NCI-H526 (cell line): Measurements from ENCODE around the gene BLM.

Experiments used
- DNase-seq, 2 experiments: peaks; one replicate each; lab custom pipeline; 2025; lab: John Stamatoyannopoulos, UW

The BLM gene

DNA sequence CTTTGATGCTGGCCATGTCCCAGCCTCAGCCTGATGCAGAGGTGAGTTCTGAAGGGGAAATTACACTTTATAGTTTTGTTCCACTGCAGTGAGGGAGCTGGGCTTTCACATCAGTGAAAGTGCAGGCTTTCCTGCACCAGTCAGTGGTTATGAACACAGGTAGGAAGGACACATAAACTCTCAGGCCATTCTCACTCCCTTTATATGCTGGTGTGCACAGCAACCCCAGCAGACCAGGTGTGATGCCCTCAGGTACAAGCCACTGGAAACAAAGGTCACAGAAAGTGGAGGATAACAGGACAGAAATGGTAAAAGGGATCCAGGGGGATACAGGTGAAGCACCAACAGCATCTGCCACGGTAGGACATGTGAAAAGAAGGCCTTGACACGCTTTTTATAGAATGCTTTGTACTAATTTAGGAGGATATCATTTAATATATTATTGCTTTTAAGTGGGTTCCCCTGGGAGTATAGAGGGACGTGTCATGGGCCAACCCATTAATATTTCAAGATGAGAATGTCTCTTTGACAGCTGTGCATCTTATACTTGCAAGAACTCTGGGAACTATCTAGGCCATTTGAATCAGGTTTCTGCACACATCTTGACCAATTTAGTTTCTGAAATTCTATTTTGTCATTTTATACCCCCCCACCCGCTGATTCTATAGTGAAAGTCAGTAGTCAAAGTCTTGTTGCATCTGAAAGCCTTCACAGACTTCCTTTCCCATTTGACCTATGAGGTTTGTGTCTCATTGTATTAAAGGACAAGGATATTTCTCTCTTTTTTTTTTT is 25.0 kb upstream of the BLM start:
- no peak for DNase-seq

DNA sequence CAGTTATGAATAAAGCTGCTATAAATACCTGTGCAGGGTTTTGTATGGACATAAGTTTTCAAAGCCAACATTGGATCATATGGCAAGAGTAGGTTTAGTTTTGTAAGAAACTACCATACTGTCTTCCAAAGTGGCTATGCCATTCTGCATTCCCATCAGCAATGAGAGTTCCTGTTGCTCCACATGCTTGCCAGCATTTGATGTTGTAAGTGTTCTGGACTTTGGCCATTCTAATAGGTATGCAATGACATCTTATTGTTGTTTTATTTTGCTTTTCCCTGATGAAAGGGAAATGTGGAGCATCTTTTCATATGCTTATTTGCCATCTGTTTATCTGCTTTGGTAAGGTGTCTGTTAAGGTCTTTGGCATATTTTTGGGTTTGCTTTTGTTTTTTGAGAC is 22.2 kb upstream of the BLM start:
- no peak for DNase-seq

DNA sequence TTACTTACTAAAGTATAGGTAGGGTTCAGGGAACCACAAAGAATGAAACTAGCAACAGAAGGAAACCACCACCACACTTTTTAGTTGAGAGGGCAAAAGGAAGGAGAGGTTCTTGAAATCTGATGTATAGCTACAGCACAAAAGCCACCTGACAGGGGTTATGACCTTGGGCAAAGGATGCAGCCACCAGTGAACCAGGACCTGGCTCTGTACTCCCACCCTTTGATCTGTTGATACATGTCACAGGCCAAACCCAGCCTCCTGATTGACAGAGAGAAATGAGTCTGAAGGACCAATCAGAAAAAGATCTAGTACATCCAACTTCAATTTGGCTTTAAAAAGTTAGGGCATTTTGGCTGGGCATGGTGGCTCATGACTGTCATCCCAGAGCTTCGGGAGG is 20.0 kb upstream of the BLM start:
- DNase-seq = no peak

DNA sequence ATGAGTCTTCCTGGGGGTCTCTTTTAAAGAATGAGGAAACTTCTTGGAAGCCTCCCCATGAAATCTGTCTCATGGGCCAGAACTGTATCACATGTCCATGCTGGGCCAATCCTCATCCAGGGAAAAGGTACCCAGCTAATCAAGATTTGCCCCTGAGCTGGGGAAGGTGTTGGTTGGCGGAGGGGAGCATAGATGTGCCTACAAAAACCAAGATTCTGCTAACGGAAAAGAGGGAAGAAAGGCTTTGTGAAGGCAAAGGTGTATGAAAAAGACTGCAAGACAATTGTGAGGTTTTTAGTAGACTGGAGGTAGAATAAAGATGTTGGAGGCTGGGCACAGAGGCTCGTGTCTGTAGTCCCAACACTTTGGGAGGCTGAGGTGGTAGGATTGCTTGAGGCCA is 18.5 kb upstream of the BLM start:
- no peak for DNase-seq

DNA sequence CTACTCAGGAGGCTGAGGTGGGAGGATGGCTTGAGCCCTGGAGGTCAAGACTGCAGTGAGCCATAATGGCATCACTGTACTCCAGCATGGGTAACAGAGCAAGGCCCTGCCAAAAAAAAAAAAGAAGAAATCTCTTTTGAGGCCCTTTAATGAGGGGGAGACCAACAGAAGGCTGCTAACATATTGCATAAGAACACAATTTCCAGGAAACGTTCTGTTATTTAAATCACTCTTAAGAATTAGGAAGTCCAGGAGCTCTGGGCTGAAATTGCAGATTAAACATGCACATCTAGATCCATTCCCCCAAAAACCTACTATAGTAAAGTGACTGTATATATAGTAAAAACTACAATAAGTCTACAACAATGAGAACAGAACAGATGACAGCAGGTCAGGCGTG is 16.1 kb upstream of the BLM start:
- no peak for DNase-seq

DNA sequence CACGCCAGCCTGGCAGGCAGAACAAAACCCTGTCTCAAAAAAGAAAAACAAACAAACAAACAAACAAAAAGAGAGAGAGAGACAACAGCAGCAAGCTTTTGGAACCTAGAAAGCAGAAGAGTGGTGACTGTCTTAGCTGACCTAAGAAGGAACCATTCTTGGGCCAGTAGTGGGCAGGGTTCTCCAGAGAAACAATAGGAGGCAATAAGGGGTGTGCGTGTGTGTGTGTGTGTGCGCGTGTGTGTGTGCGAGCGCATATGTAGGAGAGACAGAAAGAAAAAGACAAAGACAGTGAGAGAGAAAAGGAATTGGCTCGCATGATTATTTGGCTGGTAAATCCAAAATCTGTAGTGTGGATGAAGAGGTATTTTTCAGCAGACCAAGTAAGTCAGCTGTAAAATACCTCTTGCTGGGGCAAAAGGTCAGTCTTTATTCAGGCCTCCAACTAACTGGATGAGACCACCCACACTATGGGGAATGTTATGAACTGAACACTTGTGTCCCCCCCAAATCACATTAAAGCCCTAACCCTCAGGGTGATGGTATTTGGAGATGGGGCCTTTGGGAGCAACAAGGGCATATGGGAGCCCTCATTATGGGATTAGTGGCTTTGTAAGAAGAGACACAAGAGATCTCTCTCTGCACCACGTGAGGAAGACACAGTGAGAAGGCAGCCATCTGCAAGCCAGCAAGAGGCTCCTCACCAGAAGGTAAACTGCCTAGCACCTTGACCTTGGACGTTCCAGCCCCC is 15.1 kb upstream of the BLM start:
- no peak for DNase-seq

DNA sequence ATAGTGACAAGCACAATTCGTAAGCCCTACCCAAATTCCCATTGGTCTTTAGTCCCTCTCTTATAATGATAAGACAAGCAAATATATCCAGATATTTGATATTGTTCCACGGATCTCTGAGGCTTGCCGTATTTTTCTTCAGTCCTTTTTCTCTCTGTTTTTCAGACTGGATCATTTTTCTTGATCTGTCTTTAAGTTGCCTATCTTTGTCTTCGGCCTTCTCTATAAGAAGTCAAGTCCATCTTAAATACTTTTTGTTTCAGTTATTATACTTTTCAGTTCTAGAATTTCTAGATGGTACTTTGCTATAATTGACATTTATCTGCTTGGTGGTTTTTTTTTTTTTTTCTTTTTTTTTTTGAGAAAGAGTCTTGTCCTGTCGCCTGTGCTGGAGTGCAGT is 13.7 kb upstream of the BLM start:
- DNase-seq = no peak

DNA sequence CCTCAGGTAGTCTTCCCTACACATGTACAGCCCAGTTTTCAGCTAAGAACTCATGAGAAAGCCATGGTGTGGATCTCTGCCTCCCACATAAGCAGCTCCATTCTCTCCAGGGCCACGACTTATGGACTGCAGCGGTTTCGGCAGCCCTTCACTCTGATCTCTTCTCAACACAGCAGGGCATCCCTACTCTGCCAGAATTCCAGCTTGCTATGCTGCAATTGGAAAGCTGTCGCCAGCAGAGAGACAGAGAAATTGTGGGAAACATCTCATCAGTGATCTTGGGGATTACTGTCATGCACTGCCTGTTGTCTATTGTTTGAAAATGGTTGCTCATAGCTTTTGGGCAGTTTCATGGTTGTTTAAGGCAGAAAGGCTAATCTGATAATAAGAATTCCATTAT is 11.9 kb upstream of the BLM start:
- DNase-seq = no peak

DNA sequence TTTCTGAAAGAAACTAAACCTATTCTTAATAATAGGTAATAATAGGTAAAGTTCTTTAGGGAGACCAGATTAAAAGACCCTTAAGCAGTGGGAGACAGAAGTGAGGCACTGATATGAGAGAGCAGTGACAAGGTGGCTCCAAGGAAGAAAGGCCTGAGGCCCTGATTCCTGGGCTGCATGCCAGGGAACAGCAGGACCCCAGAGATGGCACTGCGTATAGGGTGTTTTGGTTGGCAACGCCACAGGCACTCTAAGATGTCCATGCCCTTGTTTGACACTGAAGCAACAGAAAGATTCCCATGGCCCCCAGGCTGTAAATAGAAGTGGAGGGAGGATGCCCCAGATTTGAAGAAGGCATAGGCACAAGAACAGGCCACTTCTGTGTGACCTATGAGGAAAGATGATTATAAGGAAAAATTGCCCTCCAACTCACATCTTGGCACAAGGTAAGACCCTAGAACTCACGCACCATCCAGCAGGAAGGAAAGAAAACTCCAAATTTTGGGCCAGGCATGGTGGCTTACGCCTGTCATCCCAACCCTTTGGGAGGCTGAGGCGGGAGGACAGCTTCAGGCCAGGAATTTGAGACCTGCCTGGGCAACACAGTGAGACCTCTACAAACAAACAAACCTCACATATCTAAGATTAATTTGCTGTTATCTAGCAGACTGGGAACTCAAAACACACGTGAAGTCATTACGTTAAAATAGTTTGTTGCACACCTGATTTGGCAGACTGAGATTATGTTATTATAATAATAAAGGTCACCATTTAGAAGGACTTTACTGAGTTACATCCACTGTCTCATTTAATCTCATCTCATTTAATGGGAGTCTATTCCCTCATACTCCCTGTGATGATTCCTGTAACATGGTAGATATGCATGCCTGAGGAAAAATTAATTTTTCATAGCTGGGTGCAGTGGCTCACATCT is 10.5 kb upstream of the BLM start:
- no peak for DNase-seq

DNA sequence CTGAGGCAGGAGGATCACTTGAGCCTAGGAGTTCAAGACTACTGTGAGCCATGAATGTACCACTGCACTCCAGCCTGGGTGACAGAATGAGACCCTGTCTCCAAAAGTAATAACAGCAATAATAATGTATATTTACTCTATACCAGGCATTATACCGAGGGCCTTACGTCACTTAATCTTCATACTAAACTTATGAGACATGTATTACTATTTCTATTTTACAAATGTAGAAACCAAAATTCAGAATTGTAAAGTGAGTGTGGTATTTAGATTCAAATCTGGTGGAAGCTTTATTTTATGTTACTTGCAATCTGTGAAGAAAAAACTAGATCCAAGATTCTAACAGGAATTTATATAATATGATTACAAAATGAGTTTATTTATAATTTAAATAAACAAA is 9.7 kb upstream of the BLM start:
- DNase-seq = no peak

DNA sequence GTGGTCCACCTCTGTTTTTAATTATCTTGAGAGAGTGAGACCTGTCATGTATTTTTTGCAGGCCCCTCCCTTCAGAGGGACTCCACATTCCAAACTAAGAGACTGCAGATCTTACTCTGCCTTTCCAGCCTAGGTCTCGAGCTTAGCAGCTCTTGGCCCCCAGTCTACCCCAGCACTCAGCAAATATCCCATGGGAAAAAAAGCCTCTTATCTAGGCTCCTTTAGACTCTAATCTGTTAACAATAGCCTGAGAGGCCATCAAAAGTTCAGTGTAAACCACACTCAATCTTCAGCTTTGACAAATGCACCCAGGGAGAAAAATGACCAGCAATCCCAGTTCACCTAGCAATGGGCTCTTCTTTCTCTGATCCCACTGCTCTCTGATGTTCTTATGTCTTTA is 8.6 kb upstream of the BLM start:
- DNase-seq = no peak

DNA sequence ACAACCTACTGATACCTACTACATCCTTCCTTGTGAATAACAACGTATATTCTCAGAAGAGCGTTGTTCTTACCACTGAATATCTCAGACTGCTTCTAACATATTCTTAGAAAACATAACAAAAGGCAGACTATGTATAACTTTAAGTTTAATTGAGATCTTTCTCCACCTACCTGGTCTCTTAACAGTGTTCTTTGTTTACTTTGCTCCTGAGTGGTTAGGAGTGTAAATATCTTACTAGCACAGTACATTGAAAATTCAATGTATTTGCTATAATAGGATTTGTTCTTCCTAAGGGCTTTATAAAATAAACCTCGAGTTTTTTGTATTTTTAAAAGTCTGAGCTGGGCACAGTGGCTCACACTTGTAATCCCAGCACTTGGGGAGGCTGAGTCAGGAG is 7.9 kb upstream of the BLM start:
- DNase-seq = no peak

DNA sequence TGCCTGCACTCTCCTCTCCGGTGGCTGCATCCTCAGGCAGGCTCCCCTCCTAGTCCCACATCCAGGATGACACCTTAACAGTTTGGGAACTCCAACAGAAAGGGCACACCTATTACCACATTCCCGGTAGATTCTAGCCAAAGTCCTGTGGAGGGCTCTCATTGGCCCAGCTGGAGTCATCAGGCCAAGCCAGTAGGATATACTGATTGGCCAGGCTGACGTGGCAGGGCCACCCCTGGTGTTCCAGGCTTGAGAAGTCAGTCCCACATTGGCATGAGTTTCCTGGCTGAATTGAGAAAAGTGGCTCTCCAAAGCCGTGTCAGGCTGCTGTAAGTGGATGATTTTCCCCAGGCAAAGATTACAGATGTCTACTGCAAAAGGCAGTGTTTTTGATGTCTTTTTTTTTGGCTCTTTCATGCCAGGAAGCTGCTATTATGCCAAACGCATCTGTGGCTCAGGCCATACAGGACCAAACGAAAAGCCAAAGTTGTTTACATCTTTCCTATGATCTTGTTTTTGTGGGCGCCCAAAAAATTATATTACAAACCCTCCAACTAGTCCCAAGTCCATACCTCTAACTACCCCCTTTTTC is 6.6 kb upstream of the BLM start:
- peak in 1 of 2 experiments; percentile 24 for DNase-seq

DNA sequence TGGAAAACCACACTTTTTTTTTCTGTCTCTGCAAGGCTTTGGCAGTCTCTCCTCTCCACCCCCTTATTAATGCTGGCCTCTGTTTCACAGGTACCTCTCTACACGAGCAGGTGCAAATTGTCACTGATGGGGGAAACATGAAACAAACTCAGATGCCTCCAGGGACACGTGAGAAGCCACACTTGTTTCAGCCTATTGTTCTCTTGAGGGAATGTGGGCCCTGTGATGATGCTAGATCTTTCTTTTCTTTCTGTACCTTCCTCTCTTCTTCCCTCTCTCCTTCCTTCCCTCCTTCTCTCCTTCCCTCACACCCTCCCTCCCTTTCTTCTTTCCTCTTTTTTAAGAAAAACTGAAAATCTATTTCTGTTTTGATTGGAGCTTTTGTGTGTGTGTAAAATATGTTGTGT is 5.7 kb upstream of the BLM start:
- peak; percentile 95 to 96 for DNase-seq

DNA sequence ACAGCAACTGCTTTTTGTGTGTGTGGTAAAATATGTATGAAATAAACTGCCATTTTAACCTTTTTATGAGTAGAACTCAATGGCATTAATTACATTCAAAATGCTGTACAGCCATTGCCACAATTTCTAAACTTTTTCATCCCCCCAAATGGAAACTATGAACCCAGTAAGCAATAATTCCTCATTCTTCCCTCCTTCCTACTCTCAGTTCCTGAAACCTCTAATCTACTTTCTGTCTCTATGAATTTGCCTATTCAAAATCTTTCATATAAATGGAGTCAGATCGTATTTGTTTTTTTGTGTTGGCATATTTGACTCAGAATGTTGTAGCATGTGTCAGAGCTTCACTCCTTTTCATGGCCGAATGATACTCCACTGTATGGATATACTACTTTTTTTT is 5.3 kb upstream of the BLM start:
- DNase-seq = peak; percentile 87 to 88

DNA sequence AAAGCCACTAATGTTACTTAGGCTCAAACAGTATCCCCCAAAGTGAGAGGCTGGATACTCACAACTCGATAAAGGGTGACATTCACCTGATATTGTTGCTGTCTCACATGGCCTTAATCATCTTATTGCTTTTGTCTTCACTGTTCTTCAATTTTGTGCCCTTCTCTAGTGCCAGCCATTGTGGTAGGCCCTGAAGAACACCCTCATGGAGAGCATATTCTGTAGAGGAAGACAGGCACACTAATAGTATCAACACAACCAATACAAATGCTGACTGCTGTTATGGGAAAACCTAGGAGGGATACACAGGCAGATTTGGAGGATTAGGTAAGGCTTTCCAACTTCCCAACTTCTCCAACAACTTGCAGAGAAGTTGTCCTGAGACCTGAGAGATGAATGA is 4.1 kb upstream of the BLM start:
- DNase-seq = no peak

DNA sequence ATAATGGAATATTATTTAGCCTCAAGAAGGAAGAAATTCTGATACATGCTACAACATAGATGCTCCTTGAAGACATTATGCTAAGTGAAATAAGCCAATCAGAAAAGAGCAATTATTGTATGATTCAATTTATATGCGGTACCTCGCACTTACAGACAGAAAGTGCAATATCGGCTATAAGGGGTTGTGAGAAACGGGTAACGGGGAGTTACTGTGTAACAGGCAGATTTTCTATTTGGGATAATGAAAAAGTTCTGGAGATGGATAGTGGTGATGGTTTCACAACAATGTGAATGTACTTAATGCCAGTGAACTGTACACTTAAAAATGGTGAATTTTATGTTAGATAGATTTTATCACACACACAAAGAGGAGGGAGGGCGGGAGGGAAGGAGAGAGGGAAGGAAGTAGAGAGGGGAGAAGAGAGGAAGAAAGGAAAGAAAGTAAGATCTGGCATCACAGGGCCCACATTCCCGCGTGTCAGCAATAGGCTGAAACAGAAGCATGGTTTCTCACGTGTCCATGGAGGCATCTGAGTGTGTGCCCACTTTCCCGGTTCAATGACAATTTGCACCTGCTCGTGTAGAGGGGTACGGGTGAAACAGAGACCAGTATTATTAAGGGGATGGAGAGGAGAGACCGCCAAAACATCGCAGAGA is 700 bp upstream of the BLM start:
- DNase-seq = peak; percentile 15 to 36

DNA sequence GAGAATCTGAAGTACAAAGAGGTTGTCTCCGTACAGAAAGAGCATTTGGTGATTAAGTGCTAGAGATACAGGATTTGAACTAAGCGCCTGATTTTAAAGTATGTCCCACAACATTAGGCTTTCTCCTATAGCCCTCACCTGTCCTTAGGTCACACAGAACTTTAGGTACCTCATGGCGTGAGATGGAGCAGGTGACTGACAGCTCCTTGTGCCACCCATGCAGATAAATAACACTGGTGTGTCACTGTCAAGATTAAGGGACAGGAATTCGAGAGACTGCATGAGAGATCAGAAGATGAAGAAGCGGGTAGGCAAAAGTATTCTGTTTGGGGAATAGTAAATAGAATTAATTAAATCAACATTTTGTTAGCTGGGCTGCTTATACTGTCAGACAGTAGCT is 1.1 kb downstream of the BLM start:
- no peak for DNase-seq

DNA sequence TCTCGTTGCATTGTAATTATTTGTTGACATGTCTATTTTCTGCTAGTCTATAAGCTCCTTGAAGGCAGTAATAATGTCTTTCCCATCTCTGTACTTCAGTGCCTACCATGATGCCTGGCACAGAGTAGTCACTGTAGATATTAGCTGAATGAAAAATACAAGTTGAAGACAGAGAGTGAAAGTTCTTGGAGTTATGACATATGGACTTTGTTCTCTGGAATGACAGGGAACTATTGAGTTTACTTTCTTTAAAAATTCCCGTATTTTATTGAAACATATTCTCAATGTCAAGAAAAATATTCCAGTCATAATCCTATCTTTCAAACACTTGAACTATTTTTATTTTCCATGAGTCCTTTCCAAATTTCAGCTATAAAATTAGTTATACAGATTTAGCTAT is 3.0 kb downstream of the BLM start:
- DNase-seq = no peak

DNA sequence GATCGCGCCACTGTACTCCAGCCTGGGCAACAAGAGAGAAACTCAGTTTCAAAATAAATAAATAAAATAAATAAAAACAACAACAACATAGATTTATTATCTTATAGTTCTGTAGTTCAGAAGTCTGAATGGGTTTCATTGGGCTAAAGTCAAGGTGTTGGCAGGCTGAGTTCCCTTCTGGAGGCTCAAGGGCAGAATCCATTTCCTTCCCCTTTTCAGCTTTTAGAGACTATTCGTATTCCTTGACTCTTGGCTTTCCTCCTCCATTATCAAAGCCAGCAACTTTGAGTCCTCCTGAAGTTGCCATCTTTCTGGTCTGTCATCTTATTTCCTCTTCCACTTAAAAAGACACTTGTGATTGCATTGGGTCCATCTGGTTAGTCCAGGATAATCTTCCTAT is 12.1 kb downstream of the BLM start:
- no peak for DNase-seq

DNA sequence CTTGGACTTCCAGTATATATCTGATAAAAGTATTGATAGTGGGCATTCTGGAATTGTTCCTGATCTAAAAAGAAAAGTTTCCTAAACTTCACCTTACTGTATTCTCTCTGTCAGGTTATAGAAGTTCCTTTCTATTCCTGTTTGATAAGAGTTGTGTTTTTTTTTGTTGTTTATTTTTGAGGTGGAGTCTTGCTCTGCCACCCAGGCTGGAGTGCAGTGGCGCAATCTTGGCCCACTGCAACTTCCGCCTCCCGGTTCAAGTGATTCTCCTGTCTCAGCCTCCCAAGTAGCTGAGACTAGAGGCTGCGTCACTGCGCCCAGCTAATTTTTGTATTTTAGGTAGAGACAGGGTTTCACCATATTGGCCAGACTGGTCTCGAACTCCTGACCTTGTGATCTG is 13.1 kb downstream of the BLM start:
- no peak for DNase-seq

DNA sequence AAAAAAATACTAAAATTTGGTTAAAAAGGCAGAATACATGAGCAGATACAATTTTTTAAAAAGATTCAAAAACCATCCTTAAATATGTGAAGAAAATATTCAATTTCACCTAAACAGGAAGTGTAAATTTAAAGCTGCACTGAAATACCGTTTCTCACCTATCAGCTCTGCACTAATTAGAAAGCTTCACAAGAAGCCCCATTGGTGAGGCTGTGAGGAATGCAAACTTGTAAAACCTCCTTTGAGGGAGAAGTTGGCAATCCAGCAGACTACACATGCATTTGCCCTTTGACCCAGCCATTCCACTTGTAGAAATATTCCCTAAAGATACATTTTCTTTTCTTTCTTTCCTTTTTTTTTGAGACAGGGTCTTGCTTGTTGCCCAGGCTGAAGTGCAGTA is 18.8 kb downstream of the BLM start:
- no peak for DNase-seq
